HG02884 (cell line): ENCODE results near the gene ST6GALNAC5.

Experiments used
- ATAC-seq: cut with Tn5 transposase; IDR thresholded peaks from one replicate; pipeline ENCODE4 v1.9.1; 2021; ENCODE audit warnings: mild to moderate bottlenecking, moderate library complexity; ENCODE audit not compliant: unreplicated experiment

The ST6GALNAC5 gene

DNA sequence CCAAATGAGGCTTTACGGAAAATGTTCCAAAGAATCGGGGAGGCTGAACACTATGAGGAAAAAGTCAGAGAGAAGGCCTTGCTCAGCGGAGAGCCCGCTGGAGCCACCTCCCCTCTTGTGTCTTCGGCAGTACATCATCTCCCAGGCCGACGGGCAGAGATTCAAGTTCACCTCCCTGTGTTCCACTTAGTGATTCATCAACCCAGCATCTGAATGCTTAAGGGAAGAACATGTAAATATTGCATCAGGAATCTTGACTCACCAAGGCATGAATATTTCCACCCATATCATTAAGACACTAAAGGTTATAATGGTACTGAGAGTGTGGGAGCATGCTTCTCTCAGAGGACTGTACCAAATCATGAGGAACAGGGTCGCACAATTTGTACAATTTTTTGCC is 172.5 kb downstream of the ST6GALNAC5 start:
- no peak for ATAC-seq

DNA sequence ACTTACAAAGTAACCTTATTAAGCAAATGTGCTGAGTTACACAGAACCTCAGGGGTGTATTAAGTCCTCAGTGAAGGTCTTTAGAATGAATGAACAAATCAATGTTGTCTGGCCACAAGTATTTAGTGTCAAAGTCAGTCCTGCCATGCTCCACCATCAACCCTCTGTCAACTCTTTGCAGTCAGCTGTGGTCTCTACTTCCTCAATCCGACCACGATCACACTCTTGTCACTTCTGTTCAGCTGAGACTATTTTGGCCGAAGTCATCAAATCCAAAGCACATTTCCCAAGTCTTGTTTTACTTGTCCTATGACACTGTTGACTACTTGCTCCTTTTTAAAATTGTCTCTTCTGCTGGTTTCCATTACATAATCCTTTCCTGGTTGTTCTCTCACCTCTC is 173.5 kb downstream of the ST6GALNAC5 start:
- ATAC-seq = no peak

DNA sequence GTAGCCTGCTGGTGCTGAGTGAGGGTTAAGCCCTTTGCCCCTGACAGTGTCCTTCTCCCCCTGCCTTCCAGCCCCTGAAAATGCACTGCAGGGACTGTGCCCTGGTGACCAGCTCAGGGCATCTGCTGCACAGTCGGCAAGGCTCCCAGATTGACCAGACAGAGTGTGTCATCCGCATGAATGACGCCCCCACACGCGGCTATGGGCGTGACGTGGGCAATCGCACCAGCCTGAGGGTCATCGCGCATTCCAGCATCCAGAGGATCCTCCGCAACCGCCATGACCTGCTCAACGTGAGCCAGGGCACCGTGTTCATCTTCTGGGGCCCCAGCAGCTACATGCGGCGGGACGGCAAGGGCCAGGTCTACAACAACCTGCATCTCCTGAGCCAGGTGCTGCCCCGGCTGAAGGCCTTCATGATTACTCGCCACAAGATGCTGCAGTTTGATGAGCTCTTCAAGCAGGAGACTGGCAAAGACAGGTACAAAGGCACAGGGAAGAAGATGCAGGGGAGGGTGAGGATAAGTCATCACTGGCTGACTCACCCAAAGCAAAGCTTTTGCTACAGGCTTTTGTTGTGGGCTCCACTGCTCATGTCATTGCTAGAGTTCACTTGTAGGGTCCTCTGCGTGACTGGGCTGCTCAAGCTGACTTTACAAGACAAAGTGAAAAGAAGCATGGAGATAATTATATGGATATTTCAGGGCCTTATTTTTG is 177.0 kb downstream of the ST6GALNAC5 start:
- ATAC-seq = no peak

DNA sequence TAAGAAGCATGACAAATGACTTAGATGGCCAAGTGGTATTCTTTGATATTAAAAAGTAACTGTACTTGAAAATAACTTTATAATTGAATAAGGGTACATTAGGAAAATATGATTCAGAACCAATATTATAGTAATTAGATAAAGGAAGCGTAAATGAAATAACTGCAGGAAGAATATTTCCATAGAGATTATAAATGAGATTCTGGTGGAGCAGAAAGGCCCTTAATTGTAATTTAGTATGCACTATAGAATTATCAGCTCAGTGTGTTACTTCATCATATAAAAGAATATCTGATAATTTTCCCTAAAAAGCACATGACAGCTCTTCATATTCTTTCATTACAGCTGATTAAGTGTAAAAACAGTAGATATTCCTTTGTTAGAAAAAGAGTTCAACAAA is 180.3 kb downstream of the ST6GALNAC5 start:
- ATAC-seq = no peak

DNA sequence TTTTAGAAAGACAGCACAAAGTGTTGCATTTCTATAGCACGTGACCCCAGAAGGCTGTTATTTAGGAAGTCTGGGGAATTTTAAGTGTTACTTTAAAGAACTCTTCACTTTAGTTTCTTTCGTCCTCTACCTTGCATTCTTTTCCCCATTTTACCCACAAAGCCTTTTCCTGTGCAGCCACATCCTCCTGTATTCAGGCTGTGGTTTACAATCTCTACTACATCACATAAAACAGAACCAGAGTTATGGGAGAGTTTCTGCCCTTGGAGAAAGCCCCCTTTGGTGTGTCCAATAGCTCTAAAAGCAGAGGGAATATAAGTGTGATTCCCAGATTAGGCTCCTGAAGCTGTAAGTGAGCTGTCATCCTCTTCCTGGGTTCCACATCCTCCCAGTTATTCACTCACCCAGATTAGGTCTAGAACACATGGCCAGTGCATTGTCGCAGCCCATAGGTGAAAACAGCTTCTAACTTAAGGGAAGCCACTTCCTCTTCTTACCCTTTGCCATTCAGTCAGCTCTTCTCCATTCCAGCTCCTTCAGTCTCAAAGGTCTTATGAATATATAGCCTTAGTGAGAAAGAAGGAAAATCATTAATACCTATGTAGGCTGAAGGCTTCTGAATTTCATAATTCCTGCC is 180.8 kb downstream of the ST6GALNAC5 start:
- ATAC-seq = no peak

DNA sequence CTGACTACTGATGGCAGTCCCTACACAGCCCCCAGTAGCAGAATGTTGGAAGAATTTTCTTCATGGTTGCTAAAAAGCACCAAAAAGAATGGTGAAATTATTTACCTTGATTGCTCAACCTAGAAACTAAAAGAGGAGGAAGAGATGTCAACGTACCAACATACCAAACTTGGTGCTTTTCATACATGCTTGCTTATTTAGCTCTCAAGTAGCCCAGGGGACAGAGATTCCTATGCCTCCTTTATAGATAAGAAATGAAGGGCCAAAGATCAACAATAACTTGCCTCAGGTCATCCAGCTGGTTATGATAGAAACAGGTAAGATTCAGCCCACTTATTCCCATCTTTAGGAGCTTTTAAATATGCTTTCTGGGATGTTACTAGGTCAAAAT is 181.3 kb downstream of the ST6GALNAC5 start:
- no peak for ATAC-seq

DNA sequence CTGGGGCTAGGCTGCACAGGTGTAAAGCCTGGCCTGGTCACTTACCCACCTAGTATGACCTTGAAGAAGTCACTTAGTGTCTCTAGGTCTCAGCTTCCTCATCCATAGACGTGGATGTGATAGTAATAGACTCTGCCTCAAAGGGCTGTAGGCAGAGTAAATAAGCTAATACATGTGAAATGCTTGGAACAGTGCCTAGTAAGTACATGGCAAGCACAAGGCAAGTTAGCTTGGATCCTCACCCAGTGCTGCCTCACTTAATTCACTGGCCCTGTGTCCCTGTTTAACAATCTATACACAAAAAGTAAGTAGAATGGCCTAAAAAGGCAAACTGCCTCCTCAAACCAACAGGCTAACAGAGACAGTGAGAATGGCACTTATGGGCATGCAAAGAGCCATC is 184.1 kb downstream of the ST6GALNAC5 start:
- ATAC-seq = no peak

DNA sequence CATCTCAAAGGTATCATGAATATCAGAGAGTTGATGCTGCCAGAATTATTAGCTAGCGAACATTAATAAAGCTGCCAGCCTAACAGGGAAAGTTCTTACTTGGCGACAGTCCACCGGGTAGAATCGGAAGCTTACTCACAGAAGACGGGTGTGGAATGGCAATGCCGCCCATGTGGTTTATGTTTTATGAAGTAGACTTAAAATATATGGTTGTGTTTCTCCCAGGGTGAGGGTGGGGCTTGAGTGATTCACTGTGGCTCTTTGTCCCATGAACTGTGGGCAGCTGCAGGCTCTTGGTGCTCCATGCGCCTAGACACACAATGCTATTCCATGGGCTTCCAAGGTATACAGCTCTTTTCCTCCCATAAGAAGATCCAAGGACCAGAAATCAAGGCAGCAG is 189.2 kb downstream of the ST6GALNAC5 start:
- no peak for ATAC-seq

DNA sequence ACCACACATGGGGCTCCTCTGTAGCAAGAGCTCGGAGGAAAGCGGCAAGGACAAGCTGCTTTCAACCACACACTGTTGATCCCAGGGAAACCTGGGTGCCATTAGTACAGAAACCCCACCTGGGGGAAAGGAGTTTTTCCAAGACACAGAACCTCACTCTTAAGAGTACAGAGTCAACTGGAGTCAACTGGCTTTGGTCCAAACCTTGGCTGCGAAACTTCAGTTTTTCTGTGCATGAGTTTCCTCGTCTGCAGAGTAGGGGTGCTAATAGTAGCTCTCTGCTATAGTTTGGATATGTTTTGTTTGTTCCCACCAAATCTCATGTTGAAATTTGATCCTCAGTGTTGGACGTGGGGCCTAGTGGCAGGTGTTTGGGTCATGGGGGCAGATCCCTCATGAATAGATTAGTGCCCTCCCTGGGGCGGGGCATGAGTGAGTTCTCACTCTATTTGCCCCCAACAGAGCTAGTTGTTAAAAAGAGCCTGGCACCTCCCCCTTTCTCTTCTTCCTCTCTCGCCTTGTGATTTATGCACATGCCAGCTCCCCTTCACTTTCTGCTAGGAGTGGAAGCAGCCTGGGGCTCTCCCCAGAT is 190.8 kb downstream of the ST6GALNAC5 start:
- no peak for ATAC-seq

DNA sequence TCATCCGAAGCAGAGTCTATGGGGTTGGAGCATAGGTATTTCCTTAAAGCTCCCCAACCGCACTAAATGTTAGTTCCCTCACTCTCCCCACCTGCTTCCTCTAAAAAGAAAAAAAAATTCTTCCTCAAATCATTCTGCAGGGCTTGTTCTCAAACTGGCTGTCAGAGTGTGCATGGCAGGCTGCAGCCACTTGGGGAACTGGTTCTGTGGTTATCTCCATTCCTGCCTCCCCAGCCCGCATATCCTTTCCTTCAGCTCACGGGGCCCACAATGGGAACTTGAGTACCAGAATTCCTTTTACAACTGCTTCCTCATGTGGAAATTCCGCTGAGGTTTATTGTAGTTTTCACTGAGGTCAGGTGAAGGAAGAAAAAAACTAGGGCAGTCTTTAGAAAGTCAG is 192.7 kb downstream of the ST6GALNAC5 start:
- ATAC-seq = no peak

DNA sequence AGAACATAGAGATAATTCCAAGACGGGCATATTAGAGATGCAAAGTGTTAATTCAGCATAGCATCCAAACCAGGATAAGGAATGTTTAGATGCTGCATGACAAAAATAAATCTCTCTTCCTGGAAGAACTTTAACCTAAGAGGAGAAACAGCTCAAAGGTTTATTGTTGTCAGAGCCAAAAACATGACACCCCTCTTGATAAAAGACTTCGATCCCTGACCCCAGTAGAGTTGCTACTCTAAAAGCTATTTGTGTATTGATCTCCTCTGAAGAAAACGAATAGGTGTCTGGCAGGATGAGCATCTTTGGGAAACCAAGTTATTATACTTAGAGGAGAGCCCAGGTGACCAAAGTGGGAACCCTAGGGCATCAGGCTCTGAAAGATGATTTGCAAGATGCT is 193.9 kb downstream of the ST6GALNAC5 start:
- ATAC-seq = no peak

DNA sequence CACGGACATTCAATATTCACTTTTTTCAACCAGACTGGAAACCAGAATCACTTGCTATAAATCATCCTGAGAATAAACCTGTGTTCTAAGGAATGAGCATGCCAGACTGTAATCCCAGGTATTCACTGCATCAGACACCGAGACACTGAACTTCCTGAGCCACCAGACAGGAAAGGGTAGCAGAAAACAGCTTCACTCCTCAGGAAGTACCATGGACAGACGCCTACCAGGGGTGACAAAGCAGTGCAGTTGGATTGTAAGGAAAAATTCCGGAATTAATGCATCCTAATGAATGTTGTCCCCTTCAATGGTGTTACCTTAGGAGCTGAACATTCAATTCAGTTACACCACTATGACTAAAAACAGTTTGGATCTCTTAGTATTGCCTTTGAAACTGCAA is 195.8 kb downstream of the ST6GALNAC5 start:
- no peak for ATAC-seq

DNA sequence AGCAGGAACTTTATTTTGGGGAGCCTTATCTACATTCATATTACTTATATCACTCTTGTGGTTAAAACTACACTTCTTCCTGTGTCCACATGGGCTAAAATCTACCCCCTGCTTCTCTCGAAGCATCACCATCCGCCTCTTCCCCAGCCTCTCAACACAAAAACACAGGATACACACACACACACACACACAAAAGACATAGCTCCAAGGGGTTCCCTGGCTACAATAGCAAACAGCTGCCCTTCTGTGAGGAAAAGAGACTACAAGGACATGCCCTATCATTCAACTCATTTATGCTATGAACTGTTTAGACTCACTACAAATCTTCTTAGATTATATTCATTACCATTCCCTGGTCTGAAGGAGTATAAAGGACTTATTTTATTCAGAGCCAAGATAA is 197.0 kb downstream of the ST6GALNAC5 start:
- no peak for ATAC-seq

DNA sequence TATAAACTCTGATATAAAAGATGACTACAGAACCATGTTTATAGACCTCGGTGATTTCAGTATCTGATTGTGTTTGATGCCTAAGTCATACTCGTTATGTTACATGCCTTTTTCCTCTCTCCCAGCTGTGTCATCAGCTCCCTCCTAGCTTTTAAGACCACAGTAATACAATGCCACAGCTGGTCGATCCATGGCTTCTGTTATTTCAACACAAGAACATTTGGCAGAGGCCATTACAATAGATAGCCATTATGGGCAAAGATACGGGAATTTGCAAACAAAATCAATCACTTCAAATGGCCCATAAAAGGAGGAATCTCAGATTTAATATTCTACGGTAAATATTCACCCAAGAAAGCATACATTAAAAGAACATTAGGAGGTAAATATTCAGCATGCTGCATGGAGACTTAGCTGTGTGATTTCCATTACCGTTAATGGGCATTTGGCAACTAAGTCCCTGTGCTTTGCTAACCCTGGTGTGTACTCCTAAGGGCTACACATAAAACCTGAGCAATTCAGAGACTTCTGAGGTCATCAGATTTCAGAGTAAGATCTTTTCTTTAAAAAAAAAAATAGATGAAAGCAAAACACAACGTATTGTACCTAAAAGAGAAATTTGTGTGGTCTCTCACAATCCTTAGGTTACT is 198.5 kb downstream of the ST6GALNAC5 start:
- no peak for ATAC-seq

DNA sequence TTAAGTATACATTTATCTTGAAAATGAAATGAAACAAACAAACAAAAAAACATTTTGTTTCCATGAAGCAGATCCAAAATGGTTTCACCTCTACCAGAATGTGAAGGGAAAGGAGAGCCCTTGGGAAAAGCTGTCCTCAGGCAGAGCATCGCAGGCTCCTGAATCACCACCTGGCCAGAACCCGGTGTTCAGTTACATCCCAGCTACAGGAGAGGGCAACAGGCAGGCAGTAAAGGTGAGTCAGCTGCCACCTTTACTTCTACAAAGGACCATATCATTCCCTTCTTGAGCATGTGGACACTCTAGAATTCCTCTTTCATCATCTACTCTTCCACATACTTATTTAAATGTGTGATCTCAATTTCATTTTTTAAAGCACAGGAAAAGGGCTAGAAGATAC is 200.7 kb downstream of the ST6GALNAC5 start:
- ATAC-seq = no peak

DNA sequence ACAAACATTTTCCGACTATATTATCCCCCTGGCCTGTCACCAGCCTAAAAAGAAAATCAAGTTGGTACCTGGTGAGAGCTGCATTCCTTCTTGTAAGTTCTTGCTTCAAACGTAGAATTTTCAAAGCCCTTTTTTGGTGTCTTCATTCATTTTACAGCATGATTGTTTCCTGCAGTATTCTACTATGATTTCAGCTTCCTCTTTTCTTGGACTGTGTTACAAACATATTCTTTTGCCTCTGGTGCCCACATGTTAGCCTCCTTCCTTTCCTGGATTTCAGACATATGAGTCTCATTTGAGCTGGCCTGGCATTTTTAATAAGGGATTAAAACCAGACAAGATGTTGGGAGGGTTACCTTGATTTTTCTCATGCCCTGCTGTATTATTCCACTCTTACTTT is 209.5 kb downstream of the ST6GALNAC5 start:
- no peak for ATAC-seq

DNA sequence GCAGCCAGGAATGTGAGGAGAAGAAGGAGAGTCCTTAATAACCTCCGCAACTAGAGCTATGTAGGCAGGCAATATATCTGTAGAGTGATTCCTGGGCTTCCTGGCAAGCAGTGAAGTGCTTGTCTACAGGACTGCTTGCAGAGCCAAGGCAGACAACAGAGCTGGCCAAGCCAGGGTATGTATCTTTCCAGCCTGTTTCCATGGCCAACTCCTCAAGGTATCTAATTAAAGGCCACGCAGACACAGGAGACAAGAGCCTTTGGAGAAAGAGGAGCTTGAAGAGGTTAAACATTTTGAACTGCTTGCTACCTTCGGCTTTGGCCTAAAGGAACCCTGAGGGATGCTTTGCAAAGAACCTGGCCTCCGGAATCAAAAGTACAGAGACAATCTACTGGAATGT is 214.6 kb downstream of the ST6GALNAC5 start:
- no peak for ATAC-seq

DNA sequence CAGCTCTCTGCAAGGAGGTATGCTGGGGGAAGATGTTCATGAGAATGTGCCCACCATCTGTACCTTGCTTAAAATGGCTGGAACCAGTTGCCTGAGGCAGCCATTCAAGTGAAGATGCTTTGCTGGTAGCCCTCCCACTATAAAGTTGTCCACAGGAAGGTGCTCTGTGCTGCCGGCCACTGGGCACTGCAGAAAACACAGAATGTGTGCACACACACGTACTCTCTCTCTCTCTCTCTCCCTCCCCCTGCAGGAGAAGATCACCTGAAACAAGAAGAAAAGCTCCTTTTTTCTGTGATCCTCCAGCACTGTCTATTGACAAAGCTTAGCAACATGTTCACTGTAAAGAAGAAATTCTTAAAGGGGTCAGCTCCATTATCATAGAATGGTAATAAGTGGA is 217.2 kb downstream of the ST6GALNAC5 start:
- ATAC-seq = no peak

DNA sequence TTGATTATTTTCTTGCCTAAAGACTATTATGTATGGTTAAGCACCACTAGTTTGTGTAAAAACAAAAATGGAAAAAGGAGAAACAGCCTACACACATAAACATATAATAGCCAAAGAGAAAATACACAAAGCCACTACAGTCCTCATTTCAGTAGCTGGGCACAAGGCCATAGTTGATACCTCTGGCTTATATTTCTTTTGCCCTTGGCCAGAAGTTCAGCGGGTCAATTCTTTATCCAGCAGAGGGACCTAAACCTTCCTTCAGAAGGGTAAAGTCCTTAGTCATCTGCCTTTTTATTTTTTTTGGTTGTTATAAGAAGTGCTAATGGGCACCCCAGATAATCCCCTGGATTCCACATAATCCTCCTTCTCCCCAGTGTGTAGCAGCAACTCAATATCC is 217.8 kb downstream of the ST6GALNAC5 start:
- no peak for ATAC-seq

DNA sequence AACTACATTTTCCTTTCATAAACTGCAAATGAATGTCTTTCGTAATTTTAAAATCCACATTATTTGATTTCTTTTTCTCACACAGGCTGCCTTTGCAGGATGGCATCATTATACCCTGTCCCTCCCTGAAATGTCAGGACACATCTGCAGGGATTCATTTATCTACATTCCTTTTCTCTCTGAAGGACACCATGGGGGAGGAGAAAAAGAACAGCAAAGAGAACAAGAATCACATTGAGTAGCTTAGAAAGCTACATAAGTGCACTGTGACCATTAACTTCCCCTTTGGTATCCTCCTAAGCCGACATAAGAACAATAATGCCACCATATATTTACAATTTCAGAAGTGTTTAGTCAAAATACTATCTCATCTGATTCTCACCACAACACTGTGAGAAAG is 222.5 kb downstream of the ST6GALNAC5 start:
- no peak for ATAC-seq

DNA sequence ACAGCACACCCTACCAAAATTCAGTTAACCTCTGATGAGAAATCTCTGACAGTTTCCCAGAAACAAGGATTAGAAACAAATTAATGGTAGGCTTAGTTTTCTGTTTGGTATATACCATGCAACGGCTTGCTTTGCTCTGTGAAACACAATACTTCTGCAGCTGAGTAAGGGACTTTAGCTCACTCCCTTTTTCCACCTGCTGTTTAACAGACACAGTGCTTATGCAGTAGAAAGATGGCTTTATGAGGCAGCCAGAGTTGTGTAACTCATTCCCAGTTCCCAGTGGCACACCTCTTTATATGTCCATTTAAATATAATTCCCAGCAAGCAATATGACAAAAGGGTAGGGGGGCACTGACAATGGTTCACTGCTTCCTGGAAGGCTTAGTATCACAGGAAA is 228.0 kb downstream of the ST6GALNAC5 start:
- ATAC-seq = no peak
